PC-9 (cell line): ENCODE measurements around the gene GPR149. TPM values are rescaled to one million over a fixed set of nuclear protein-coding genes. Genes with fewer than 3 reads are reported as not detected.

ENCODE experiments used
- BruUV-seq: library from RNA; stranded (reverse); fragments of 400-500 nt; replicated peaks from 2 replicates; lab custom pipeline; 2021; lab: Mats Ljungman, UMichigan
- CTCF ChIA-PET: fragments of 300-600 bp; sonication (Branson Sonifier 250); formaldehyde crosslinking; loops from one replicate; lab custom pipeline; 2022; ENCODE audit warnings: antibody characterized with exemption; lab: Charles Lee
- POLR2A ChIA-PET: fragments of 300-600 bp; sonication (Branson Sonifier 250); formaldehyde crosslinking; loops from one replicate; lab custom pipeline; 2022; ENCODE audit warnings: antibody characterized with exemption; ENCODE audit not compliant: unreplicated experiment; lab: Charles Lee
- DNase-seq, 2 experiments: peaks; one replicate each; pipeline versions ENCODE4 v3.0.0 to v3.0.0-alpha.2; 2015 to 2022; ENCODE audit warnings: mixed read lengths in 1 of 2
- H2AFZ ChIP-seq: fragments of 200-600 bp; sonication (generic); 2 replicates; pipeline ENCODE4 v1.8.1; 2017; ENCODE audit warnings: antibody characterized with exemption
- H3F3A ChIP-seq: fragments of 200-600 bp; sonication (generic); 2 replicates; pipeline ENCODE4 v1.8.1; 2017; ENCODE audit warnings: antibody characterized with exemption, mild to moderate bottlenecking, low read depth; ENCODE audit not compliant: insufficient read depth
- H3K27ac ChIP-seq: fragments of 200-600 bp; sonication (generic); 2 replicates; pipeline ENCODE4 v1.6.1; 2016; ENCODE audit warnings: mixed run types
- H3K27me3 ChIP-seq: fragments of 200-600 bp; sonication (generic); 2 replicates; pipeline ENCODE4 v1.6.1; 2016; ENCODE audit warnings: low read depth, mixed run types; ENCODE audit not compliant: insufficient read depth
- H3K36me3 ChIP-seq: fragments of 200-600 bp; sonication (generic); 2 replicates; pipeline ENCODE4 v1.6.1; 2016; ENCODE audit warnings: low read depth, mixed run types
- H3K4me1 ChIP-seq: fragments of 200-600 bp; sonication (generic); replicated peaks from 2 replicates; pipeline ENCODE4 v1.6.1; 2016; ENCODE audit warnings: mixed run types; ENCODE audit not compliant: insufficient read depth
- H3K4me2 ChIP-seq: fragments of 200-600 bp; sonication (generic); 2 replicates; pipeline ENCODE4 v1.6.1; 2017; ENCODE audit warnings: mixed run types
- H3K4me3 ChIP-seq: fragments of 200-600 bp; sonication (generic); 2 replicates; pipeline ENCODE4 v1.6.1; 2016; ENCODE audit warnings: mixed run types
- H3K79me2 ChIP-seq: fragments of 200-600 bp; sonication (generic); 2 replicates; pipeline ENCODE4 v1.6.1; 2017; ENCODE audit warnings: low read depth, mixed run types
- H3K9me2 ChIP-seq: fragments of 200-600 bp; sonication (generic); 2 replicates; pipeline ENCODE4 v1.8.1; 2017; ENCODE audit warnings: mild to moderate bottlenecking; ENCODE audit not compliant: insufficient read depth
- H3K9me3 ChIP-seq: fragments of 200-600 bp; sonication (generic); 2 replicates; pipeline ENCODE4 v1.8.1; 2016; ENCODE audit warnings: low read depth; ENCODE audit not compliant: insufficient read depth
- H4K20me1 ChIP-seq: fragments of 200-600 bp; sonication (generic); 2 replicates; pipeline ENCODE4 v1.8.1; 2017; ENCODE audit not compliant: insufficient read depth
- EZH2 ChIP-seq: fragments of 200-600 bp; sonication (generic); IDR thresholded peaks from 2 replicates; pipeline ENCODE4 v1.8.0; 2017; ENCODE audit warnings: antibody characterized with exemption, low read depth
- intact Hi-C: fragments of 100-400 bp; cut with micrococcal nuclease; formaldehyde crosslinking; loops from one replicate; pipeline ENCODE4 v1.10.0; 2022; ENCODE audit not compliant: unreplicated experiment
- total RNA-seq: library from RNA; stranded (reverse); gene quantifications from 2 replicates; pipeline ENCODE4 v1.2.3, GENCODE V29; 2021
- TF ChIP-seq, protein P1 (sequence below): fragments of 200-600 bp; sonication (generic); conservative IDR thresholded peaks from 2 replicates; pipeline ENCODE4 v1.6.1; 2017; ENCODE audit warnings: mixed run types, antibody characterized with exemption, mild to moderate bottlenecking, moderate library complexity

GPR149 gene
- total RNA-seq, 1 experiment from 2014 or later = not detected

DNA sequence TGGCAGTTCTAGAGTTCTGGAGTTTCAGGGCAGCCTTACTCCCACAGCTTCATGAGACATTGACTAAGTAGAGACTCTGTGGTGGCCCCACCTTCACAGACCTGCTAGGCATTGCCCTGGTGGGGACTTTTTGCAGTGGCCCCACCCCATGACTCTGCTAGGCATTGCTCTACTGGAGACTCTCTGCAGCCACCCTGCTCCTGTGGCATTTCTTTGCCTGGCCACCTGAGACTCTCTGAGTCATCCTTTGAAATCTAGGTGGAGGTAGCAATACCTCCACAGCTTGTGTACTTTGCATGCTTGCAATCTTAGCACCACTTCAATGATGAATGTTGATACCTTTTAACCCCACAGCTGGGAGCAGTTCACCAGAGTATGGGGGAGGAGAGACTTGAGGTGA, 65.1 kb downstream of the GPR149 start:
- Histone ChIP-seq H3F3A (0 out of 2 replicates have a peak, but pooled peaks cover 3% of the 10 kb centered on the region), H3K9me3 (no peaks in the 10 kb centered on the region), H3K27me3 (no peaks in the 10 kb centered on the region), H3K4me2 (no peak overlapping the region; the same call in 1 of the 2 replicates), H3K4me1 (peaks cover 18% of the 10 kb centered on the region), H3K27ac (no peak overlapping the region), H2AFZ (no peak overlapping the region), H3K9me2 (no peaks in the 10 kb centered on the region), H4K20me1 (no peaks in the 10 kb centered on the region), H3K36me3 (no peaks in the 10 kb centered on the region), H3K79me2 (no peaks in the 10 kb centered on the region), H3K4me3 (no peak overlapping the region)
- intact Hi-C loops = loop anchor here (1.0 kb wide), 1 partner anchor 9 kb away; no protein-coding TSS in a partner anchor
- POLR2A ChIA-PET = no interaction called here
- CTCF ChIA-PET = interaction anchor here (0.6 kb wide), 2 partner anchors 40 to 124 kb away, joined by 4 to 20 read pairs; no protein-coding TSS in a partner anchor
- BruUV-seq = no TSS peak
- no peak for TF ChIP-seq EZH2
- TF ChIP-seq, protein P1, sequence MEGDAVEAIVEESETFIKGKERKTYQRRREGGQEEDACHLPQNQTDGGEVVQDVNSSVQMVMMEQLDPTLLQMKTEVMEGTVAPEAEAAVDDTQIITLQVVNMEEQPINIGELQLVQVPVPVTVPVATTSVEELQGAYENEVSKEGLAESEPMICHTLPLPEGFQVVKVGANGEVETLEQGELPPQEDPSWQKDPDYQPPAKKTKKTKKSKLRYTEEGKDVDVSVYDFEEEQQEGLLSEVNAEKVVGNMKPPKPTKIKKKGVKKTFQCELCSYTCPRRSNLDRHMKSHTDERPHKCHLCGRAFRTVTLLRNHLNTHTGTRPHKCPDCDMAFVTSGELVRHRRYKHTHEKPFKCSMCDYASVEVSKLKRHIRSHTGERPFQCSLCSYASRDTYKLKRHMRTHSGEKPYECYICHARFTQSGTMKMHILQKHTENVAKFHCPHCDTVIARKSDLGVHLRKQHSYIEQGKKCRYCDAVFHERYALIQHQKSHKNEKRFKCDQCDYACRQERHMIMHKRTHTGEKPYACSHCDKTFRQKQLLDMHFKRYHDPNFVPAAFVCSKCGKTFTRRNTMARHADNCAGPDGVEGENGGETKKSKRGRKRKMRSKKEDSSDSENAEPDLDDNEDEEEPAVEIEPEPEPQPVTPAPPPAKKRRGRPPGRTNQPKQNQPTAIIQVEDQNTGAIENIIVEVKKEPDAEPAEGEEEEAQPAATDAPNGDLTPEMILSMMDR = no peak
- DNase-seq = peak; percentile 64 to 70

DNA sequence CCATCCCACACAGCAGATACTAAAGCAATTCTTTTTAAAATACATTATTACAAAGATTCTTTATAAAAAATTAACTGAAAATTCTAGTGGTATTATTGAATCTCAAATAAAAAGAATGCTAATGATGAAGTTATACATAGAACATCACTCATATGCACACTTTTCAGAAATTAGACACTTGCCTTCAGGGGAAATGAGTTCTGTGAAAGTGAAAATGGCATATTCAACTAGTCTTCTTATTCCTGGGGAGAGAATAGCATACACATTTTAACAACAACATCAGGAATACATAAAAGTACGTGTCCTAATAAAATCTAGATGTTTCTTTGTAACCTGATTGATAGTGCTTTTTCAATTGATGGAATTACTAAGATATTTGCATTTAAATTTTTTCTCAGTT, 68.9 kb downstream of the GPR149 start:
- Histone ChIP-seq H3K9me3 (no peaks in the 10 kb centered on the region), H3K27me3 (no peaks in the 10 kb centered on the region), H3K36me3 (no peaks in the 10 kb centered on the region), H3K4me2 (no peak overlapping the region), H3F3A (peaks cover 7% of the 10 kb centered on the region; the same call in 1 of the 2 replicates), H2AFZ (no peak overlapping the region), H3K79me2 (no peaks in the 10 kb centered on the region), H3K4me3 (no peak overlapping the region), H3K27ac (no peak overlapping the region), H3K4me1 (peaks cover 18% of the 10 kb centered on the region), H4K20me1 (no peaks in the 10 kb centered on the region), H3K9me2 (no peaks in the 10 kb centered on the region)
- TF ChIP-seq, protein P1 = no peak
- TF ChIP-seq EZH2 = no peak
- DNase-seq = no peak
- CTCF ChIA-PET = no interaction called here
- no TSS peak for BruUV-seq
- POLR2A ChIA-PET = interaction anchor here (0.7 kb wide), 1 partner anchor 1022 kb away, joined by 3 read pairs; no protein-coding TSS in a partner anchor
- intact Hi-C loops = no loop called here

DNA sequence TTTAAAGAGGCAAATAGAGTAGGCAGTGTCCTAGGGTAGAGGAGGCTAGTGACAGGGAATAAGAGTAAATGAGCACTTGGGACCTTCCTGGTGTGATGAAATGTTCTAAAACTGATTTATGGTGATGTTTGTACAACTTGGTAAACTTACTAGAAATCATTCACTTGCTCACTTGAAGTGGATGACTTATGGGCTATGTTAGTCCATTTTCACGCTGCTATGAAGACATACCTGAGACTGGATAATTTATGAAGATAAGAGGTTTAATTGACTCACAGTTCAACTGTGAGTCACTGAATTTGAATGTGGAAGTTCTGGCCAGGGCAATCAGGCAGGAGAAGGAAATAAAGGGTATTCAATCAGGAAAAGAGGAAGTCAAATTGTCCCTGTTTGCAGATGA, 74.0 kb downstream of the GPR149 start:
- ChIA-PET POLR2A (no interaction called here), CTCF (no interaction called here)
- H3K4me2 ChIP-seq = peak overlapping the region; percentile 48
- no TSS peak for BruUV-seq
- no peaks in the 10 kb centered on the region for H3K27me3 ChIP-seq
- H4K20me1 ChIP-seq = no peaks in the 10 kb centered on the region
- H3F3A ChIP-seq = peaks cover 15% of the 10 kb centered on the region
- no peak overlapping the region for H3K4me3 ChIP-seq
- peak; percentile 17 to 88 for DNase-seq
- H3K27ac ChIP-seq = peak overlapping the region; percentile 46
- intact Hi-C loops = loop anchor here (1.0 kb wide), 1 partner anchor 9 kb away; no protein-coding TSS in a partner anchor
- H2AFZ ChIP-seq = no peak overlapping the region
- H3K36me3 ChIP-seq = no peaks in the 10 kb centered on the region
- peaks cover 9% of the 10 kb centered on the region for H3K4me1 ChIP-seq
- H3K79me2 ChIP-seq = no peaks in the 10 kb centered on the region
- H3K9me2 ChIP-seq = no peaks in the 10 kb centered on the region
- TF ChIP-seq, protein P1 = no peak
- TF ChIP-seq EZH2 = no peak
- 0 out of 2 replicates have a peak, but pooled peaks cover 4% of the 10 kb centered on the region for H3K9me3 ChIP-seq
